H1 (cell line): ENCODE results near the gene GNAT2.

Experiments
- CBX5 ChIP-seq: fragments of 300-800, 300-1000 bp; sonication (generic); IDR thresholded peaks from 2 replicates; pipeline ENCODE4 v1.7.1; 2016; ENCODE audit warnings: antibody characterized with exemption, low read length, low read depth
- CEBPB ChIP-seq: IDR thresholded peaks from 2 replicates; pipeline ENCODE4 v1.6.1; 2012; ENCODE audit warnings: low read depth, low read length
- GTF2F1 ChIP-seq: IDR thresholded peaks from 2 replicates; pipeline ENCODE4 v1.6.1; 2012; ENCODE audit warnings: low read depth, low read length, improper control_type of control experiment, borderline replicate concordance
- KDM5A ChIP-seq: fragments of 200-600 bp; IDR thresholded peaks from 2 replicates; pipeline ENCODE4 v1.7.1; 2012; ENCODE audit warnings: mild to moderate bottlenecking, low read length, inconsistent platforms, mixed read lengths
- POLR2AphosphoS5 ChIP-seq: IDR thresholded peaks from 2 replicates; pipeline ENCODE4 v1.6.1; 2011; ENCODE audit warnings: low read depth, low read length
- RNF2 ChIP-seq: fragments of 200-900, 300-1000 bp; sonication (generic); IDR thresholded peaks from 2 replicates; pipeline ENCODE4 v1.7.1; 2016; ENCODE audit warnings: borderline replicate concordance, low read depth, mild to moderate bottlenecking, antibody characterized with exemption, low read length; ENCODE audit not compliant: poor library complexity, severe bottlenecking; ENCODE audit errors: missing control alignments
- ZNF274 ChIP-seq: IDR thresholded peaks from 2 replicates; pipeline ENCODE4 v1.7.0; 2012; ENCODE audit warnings: low read length, borderline replicate concordance; ENCODE audit errors: extremely low read depth
- TF ChIP-seq, protein P1 (sequence below): IDR thresholded peaks from 2 replicates; pipeline ENCODE4 v1.6.1; 2011; ENCODE audit warnings: low read length, improper control_type of control experiment
- TF ChIP-seq, protein P2 (sequence below), 3 experiments: IDR thresholded peaks; 1 replicate in 2 of 3; 2 replicates in 1 of 3; pipeline versions ENCODE4 v1.5.1 to v1.6.1; 2011; ENCODE audit warnings: low read length in 3 of 3, mild to moderate bottlenecking in 3 of 3, inconsistent platforms in 2 of 3, low read depth in 1 of 3, moderate library complexity in 1 of 3; ENCODE audit not compliant: insufficient read depth in 1 of 3; ENCODE audit errors: control extremely low read depth in 1 of 3

- TF ChIP-seq, protein P1, sequence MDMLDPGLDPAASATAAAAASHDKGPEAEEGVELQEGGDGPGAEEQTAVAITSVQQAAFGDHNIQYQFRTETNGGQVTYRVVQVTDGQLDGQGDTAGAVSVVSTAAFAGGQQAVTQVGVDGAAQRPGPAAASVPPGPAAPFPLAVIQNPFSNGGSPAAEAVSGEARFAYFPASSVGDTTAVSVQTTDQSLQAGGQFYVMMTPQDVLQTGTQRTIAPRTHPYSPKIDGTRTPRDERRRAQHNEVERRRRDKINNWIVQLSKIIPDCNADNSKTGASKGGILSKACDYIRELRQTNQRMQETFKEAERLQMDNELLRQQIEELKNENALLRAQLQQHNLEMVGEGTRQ, result no peak
- TF ChIP-seq RNF2 (no peak), POLR2AphosphoS5 (no peak), ZNF274 (no peak), KDM5A (no peak), CEBPB (no peak), GTF2F1 (no peak), CBX5 (no peak)
- TF ChIP-seq, protein P2, sequence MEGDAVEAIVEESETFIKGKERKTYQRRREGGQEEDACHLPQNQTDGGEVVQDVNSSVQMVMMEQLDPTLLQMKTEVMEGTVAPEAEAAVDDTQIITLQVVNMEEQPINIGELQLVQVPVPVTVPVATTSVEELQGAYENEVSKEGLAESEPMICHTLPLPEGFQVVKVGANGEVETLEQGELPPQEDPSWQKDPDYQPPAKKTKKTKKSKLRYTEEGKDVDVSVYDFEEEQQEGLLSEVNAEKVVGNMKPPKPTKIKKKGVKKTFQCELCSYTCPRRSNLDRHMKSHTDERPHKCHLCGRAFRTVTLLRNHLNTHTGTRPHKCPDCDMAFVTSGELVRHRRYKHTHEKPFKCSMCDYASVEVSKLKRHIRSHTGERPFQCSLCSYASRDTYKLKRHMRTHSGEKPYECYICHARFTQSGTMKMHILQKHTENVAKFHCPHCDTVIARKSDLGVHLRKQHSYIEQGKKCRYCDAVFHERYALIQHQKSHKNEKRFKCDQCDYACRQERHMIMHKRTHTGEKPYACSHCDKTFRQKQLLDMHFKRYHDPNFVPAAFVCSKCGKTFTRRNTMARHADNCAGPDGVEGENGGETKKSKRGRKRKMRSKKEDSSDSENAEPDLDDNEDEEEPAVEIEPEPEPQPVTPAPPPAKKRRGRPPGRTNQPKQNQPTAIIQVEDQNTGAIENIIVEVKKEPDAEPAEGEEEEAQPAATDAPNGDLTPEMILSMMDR (IDR thresholded peaks at IDR 0.05; ENCODE audit: control extremely low read depth in 1 of 3, insufficient read depth in 1 of 3, low read depth in 1 of 3, low read length in 3 of 3), result no peak
These were observed 9.3 kb upstream of the GNAT2 start for GRCh38 chr1:109628540-109629321.
